GM18858 (cell line): ENCODE data around the gene HYAL1.

ENCODE experiments used
- ATAC-seq: cut with Tn5 transposase; IDR thresholded peaks from one replicate; pipeline ENCODE4 v1.9.1; 2021; ENCODE audit not compliant: unreplicated experiment

The HYAL1 gene, protein sequence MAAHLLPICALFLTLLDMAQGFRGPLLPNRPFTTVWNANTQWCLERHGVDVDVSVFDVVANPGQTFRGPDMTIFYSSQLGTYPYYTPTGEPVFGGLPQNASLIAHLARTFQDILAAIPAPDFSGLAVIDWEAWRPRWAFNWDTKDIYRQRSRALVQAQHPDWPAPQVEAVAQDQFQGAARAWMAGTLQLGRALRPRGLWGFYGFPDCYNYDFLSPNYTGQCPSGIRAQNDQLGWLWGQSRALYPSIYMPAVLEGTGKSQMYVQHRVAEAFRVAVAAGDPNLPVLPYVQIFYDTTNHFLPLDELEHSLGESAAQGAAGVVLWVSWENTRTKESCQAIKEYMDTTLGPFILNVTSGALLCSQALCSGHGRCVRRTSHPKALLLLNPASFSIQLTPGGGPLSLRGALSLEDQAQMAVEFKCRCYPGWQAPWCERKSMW

GRCh38 chr3:50303013-50303815, at the start of gene HYAL1:
TSS of gene HYAL1 (minus strand) at chr3:50303574. CDS start at chr3:50302956, 618 bp downstream.
- no peak for ATAC-seq

DNA sequence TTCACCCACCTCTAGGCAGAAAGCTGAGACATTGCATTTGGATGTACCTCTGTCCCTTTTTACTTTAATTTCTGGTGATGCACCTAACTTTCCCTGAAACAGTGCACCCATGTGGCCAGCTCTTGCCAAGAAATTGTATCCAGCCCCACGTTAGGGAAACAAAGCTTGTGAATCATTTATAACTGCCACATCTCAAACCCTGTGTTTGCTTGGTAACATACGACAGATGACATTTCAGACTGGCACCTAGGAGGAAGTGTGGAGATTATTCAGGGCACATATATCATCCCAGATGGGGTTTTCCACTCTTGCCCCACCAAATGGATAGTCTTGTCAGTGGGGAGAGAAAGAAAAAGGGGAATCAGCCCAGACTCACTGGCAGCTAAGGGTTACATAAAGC, 49.4 kb upstream of the HYAL1 start:
- ATAC-seq: no peak

- ATAC-seq: no peak
Measured at GRCh38 chr3:50351323-50351697, 47.9 kb upstream of the HYAL1 start.

DNA sequence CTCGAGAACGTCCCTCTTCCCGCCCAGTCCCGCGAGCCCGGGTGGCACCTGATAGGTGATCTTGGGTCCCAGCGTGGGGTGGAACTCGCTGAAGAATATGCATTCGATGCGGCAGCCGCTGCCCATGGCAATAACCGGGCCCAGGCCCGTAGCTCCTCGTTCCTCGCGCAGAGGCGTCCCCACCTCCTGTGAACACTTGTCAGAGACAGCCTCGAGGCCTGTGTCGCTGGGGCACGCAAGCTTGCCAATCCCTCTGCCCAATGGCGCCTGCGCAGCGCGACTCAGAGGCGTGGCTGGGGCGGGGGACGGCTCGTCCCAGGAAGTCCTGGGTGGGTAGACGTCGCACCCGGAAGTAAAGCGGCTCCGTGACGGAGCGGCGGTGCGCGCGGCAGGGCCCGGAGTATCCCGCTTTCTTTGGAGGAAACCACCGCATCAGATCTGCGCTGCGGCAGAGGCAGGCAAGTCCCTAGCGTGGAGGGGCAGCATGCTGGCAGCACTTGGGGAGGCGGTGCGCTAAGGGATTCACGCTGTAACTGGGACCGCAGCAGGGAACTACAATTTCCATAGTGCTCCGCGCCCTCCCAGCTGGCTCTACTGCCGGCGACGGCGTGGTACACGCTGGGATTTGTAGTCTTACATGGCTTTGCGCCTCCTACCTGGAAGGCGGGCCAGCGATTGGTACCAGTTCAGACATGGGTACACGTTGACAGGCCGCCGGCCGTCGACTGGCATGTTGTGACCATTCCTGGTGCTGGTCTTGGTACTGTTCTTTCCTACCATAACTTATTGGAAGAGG, 47.4 kb upstream of the HYAL1 start, which contains the start of the genes CYB561D2 and NPRL2:
Gene CYB561D2 (plus strand): TSS at position 336 of the 796 bp plus-strand sequence. CDS start 572 bp downstream, outside the sequence.
Gene NPRL2 (minus strand): TSS at position 249 of the 796 bp plus-strand sequence. CDS start 123 bp downstream, at position 126.
- peak; percentile 69 for ATAC-seq

DNA sequence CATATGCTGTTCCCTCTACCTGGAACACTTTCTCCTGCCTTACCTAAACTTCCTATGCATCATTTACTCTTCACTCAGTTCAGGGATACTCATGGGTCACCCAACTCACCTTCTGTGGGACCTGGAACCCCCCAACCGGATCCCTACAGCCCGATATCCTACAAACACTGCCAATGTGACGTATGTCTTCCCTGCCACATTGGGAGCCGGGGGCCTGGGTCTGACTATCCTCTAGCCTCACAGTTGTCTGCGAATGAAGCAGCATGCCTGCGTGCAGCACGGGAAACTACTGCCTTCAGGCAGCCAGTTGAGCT, 46.8 kb upstream of the HYAL1 start:
- ATAC-seq: no peak

DNA sequence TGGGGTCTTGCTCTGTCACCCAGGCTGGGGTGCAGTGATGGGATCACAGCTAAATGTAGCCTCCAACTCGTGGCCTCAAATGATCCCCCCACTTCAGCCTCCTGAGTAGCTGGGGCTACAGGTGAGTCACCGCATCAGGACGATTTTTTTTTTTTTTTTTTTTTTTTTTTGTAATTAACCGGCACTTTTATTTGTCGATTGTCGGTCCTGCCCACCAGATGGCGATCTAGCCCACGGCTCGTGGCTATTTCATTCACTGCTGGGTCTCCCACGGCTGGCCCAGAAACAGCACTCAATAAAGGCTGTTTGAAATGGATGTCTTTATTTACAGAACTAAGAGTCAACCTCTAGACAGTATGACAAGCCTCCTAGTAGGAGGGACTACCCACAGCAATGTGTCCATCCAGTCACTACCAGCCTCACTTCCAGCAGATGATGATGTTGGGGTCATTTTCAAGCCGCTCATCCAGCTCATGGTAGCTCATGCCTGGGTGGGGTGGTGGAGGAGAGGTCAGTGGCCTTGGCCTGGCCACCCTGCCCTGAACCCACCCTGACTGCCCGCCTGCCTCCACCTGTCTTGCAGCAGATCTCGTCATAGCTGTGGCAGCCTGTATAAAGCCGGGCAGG, 43.9 kb upstream of the HYAL1 start:
- ATAC-seq: no peak

DNA sequence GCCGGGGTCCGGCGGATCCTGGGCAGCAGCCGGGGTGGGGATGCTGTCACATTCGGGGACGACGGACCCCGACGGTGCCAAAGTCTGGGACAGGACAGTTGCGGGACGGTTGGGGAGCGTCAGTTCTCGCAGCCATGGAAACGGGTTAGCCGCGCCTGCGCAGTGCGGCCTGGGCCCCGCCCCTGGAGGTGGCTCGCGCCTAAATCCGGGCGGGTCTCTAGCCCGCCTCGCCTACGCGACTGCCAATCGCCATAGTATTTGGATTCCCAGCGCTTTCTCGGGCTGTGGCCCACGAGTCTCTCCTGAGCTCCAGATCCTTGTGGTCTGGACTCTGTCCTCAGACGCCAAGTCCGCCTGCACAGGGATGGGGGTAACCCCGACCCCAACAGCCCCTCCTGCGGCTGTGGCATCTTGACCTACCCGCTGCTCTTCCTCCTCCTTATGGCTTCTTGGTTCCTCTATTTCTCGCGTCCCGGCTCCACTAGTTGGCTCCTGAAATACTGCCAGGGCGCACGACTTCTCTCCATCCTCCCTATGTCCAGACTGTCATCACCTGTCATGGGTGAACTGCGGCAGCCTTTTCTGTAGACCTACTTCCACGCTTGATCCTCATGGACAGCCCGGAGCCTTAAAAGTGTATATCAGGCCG, 42.3 kb upstream of the HYAL1 start, which contains the start of gene ZMYND10:
Gene ZMYND10 (minus strand): TSS at position 147 of the 649 bp plus-strand sequence. CDS start 153 bp downstream, outside the sequence.
- no peak for ATAC-seq

GRCh38 chr3:50345008-50345407, 41.6 kb upstream of the HYAL1 start:
- ATAC-seq: no peak

GRCh38 chr3:50342813-50343633, 39.6 kb upstream of the HYAL1 start:
- ATAC-seq: no peak

DNA sequence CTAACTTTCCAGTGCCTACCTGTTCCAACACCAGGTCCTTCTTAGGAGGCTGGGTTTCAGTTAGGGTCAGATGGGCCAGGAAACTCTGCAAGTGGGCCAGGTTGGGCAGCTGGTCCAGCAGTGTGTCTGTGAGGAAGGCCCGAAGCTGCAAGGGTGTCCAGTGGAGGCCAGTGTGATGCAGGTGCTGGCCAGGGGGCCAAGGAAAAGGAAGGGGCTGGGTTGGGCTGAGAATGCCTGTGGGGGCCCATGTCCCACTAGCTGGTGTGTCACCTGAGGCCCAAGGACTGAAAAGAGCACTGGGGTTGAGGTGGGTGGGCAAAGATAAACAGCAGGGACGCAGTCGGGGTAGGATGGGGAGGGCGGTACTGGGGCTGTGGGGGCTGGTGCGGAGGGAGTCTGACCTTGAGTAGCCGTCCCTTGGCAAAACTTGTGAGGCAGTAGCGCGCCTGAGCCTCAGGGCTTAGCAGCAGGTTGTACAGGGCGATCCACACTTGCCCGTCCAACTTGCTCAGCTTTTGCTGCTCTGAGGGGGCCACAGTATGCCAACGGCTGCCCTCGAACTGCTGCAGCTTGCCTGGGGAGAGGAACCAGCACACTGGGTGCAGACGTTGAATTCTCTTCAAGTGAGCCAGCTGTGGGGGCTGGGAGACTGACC, 38.7 kb upstream of the HYAL1 start:
- no peak for ATAC-seq

GRCh38 chr3:50341537-50341936, 38.2 kb upstream of the HYAL1 start:
- ATAC-seq: no peak

DNA sequence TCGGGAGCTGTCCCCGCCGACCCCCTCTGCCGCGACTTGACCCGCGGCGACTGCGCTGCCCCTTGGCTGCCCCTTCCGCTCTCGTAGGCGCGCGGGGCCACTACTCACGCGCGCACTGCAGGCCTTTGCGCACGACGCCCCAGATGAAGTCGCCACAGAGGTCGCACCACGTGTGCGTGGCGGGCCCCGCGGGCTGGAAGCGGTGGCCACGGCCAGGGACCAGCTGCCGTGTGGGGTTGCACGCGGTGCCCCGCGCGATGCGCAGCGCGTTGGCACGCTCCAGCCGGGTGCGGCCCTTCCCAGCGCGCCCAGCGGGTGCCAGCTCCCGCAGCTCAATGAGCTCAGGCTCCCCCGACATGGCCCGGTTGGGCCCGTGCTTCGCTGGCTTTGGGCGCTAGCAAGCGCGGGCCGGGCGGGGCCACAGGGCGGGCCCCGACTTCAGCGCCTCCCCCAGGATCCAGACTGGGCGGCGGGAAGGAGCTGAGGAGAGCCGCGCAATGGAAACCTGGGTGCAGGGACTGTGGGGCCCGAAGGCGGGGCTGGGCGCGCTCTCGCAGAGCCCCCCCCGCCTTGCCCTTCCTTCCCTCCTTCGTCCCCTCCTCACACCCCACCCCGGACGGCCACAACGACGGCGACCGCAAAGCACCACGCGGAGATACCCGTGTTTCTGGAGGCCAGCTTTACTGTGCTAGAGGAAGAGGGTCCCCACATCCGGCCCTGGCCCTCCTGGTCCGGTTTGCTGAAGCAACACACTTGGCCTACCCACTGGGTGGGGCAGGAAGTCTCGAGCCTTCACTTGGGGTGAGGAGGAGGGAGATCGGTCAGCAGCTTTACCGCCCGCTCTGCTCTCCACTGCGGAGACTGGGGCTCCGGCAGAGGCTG, 37.3 kb upstream of the HYAL1 start, which contains the start of gene RASSF1:
Gene RASSF1 (minus strand): TSS at position 389 of the 882 bp plus-strand sequence. CDS start 31 bp downstream, at position 358.
- no peak for ATAC-seq

GRCh38 chr3:50340147-50340447, 36.7 kb upstream of the HYAL1 start:
- ATAC-seq: no peak

DNA sequence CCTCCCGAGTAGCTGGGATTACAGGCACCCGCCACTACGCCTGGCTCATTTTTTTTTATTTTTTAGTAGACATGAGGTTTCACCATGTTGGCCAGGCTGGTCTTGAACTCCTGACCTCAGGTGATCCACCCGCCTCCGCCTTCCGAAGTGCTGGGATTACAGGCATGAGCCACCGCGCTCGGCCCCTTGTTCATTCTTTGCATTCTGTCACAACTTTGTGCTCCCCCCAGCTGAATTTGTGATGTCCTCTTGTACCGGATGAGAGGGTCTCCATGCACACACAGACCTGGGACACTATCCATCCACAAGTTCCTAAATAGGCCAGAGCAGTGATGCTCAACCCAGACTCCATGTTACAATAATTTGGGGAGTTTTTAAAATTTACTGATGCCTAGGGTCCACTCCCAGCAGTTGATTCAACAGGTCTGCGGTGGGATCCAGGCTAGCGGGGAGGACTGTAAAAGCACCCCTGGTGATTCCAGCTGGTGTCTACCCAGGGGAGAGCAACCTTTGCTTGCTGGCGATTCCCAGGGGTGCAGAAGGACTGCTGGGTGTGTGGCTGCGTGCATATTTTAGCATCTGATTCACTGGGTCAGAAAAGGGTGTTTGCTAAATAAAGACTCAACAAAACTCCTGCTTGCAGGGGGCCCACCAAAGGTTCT, 36.2 kb upstream of the HYAL1 start:
- ATAC-seq: no peak

DNA sequence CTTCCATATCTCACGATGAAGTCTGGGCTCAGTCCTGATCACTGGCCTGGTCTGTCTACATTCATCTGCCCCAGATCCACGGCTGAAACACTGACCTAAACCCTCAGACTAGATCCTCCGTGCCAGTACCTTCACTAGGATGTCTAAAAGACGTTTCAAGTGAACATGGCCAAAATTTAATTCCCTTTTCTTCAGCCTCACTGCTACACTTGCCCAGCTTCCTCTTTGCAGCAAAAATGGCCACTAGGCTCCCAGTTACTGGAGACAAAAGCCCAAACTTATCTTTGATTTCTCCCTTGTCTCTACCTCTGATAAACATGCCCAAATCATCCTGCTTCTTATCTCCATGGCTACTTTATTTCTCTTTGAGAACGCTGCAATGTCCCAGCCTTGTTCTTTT, 35.6 kb upstream of the HYAL1 start:
- no peak for ATAC-seq

GRCh38 chr3:50337175-50337861, 33.9 kb upstream of the HYAL1 start:
- ATAC-seq: peak; percentile 48
